Measurements from ENCODE around the gene CFAP298.
"Not testable (repeated sequence)": the region's sequence is repeated elsewhere in the genome, so short reads cannot be mapped to it uniquely, and the experiment has no call there.

CFAP298 gene

GRCh38 chr21:32612075-32612998 is at the start of gene CFAP298:
CFAP298 (minus strand) TSS chr21:32612377; CDS start chr21:32612243, 134 bp downstream.
- peak; percentile 72 for DNase-seq

GRCh38 chr21:32661026-32661782 is 49.0 kb upstream of the CFAP298 start:
- DNase-seq = not testable (repeated sequence)

- no peak for DNase-seq
Measured at GRCh38 chr21:32658524-32658923, 46.3 kb upstream of the CFAP298 start.

GRCh38 chr21:32653326-32653901 is 41.2 kb upstream of the CFAP298 start:
- DNase-seq = no peak

GRCh38 chr21:32648165-32648564 is 36.0 kb upstream of the CFAP298 start:
- no peak for DNase-seq

GRCh38 chr21:32645261-32646182 is 33.3 kb upstream of the CFAP298 start:
- no peak for DNase-seq

- no peak for DNase-seq
Measured at GRCh38 chr21:32641710-32642698, 29.8 kb upstream of the CFAP298 start.

- no peak for DNase-seq
Measured at GRCh38 chr21:32626621-32627196, 14.5 kb upstream of the CFAP298 start.

GRCh38 chr21:32618218-32618617 is 6.0 kb upstream of the CFAP298 start:
- not testable (repeated sequence) for DNase-seq

- DNase-seq = no peak
Measured at GRCh38 chr21:32613436-32614043, 1.4 kb upstream of the CFAP298 start.

GRCh38 chr21:32612999-32613337 is 791 bp upstream of the CFAP298 start:
- no peak for DNase-seq

GRCh38 chr21:32611471-32611997 is 643 bp downstream of the CFAP298 start:
- DNase-seq = no peak

- not testable (repeated sequence) for DNase-seq
Measured at GRCh38 chr21:32610940-32611339, 1.2 kb downstream of the CFAP298 start.

GRCh38 chr21:32608851-32609250 is 3.3 kb downstream of the CFAP298 start:
- no peak for DNase-seq

- no peak for DNase-seq
Measured at GRCh38 chr21:32605469-32605868, 6.7 kb downstream of the CFAP298 start.

GRCh38 chr21:32604464-32604863 is 7.7 kb downstream of the CFAP298 start:
- DNase-seq = no peak

GRCh38 chr21:32603131-32603530 is 9.0 kb downstream of the CFAP298 start:
- no peak for DNase-seq

GRCh38 chr21:32602099-32602498 is 10.1 kb downstream of the CFAP298 start:
- no peak for DNase-seq

GRCh38 chr21:32599526-32599925 is 12.7 kb downstream of the CFAP298 start:
- no peak for DNase-seq

- no peak for DNase-seq
Measured at GRCh38 chr21:32599091-32599490, 13.1 kb downstream of the CFAP298 start.

Measured in NCI-H1048 (cell line).